Epithelial cell of prostate (primary cell): ENCODE results near the gene ALB.

Experiments used
- DNase-seq: peaks from one replicate; pipeline ENCODE4 v3.0.0-alpha.2; 2011; ENCODE audit warnings: low read depth, low spot score
- H3K27ac ChIP-seq: fragments of 450-650 bp; 2 replicates; pipeline ENCODE4 v1.5.1; 2017; ENCODE audit warnings: mild to moderate bottlenecking

ALB gene

DNA sequence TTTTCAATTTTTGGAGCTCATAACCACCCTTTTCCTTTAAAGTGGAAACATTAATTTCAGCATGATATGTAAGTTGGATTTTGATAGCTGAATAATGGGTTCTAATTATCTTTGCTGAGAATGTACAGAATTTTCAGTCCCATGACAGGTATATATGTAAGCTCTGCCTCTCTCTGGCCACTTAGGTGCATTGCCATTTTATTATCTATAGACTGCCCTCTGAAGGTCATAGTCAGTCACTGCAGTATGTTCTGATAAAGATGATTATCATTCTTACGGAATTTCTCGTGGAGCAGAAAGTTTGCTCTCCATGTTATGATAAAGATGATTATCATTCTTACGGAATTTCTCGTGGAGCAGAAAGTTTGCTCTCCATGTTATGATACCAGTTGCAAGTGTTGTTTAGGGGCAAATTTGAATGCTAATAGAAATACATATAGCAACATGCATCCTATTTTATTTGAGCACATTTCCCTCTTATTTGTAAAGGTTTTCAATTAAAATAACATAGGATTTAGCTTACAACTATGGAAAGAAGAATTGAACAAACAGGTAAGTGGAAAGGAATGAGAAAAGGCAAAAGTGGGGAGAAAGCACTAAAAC lies 42.4 kb downstream of the ALB start:
- no peak overlapping the region for H3K27ac ChIP-seq
- no peak for DNase-seq

DNA sequence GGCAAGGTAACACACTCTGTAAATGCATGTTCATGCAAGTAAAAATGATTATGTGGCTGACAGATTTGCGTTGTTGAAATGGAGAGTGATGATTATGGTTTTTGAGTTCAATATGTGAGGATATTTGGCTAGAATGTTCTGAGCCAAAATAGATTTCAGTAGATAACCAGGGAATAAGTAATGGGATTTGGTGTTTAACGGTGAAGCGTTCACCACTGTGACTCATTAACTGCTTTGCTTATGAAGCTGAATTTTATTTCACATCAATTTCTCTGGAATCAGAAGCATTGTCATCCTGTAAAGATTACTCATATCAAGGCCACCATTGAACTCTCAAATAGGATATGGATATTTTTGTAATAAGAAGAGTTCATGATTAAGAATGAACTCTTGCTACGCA lies 43.6 kb downstream of the ALB start:
- no peak for DNase-seq
- no peak overlapping the region for H3K27ac ChIP-seq

DNA sequence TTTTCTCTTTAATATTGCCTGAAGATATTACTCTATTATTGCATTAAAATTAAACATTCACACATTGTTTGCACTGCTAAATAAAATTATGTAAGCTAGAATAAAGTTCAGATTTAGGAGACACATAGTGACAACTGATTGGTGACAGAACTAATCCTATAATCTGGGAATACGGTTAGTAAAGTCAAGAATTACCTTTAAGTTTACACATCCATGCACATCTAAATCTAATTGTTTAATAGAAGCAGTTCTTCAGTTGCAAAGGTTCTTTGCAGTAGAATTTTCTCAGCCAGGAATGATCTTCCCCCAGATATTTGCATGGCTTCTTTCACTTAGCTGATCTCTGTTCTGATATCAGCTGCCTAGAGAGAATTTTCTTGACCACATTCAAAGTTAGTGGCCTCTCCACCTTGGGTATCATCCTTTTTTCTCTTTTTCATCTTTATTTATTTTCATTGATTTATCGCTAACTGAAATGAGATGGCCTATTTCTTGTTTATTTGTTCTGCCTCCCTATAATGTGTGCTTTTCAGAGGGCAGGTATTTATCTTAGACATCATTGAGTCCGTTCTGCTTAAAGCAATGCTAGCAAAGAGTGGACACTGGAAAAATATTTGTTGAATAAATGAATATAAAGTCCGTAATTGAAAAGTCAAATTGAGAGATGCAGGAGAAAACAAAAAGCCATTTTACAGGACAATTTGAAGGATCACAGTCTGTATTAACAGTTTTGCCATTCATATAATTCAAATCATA lies 44.5 kb downstream of the ALB start:
- DNase-seq, result no peak
- H3K27ac ChIP-seq, result no peak overlapping the region

DNA sequence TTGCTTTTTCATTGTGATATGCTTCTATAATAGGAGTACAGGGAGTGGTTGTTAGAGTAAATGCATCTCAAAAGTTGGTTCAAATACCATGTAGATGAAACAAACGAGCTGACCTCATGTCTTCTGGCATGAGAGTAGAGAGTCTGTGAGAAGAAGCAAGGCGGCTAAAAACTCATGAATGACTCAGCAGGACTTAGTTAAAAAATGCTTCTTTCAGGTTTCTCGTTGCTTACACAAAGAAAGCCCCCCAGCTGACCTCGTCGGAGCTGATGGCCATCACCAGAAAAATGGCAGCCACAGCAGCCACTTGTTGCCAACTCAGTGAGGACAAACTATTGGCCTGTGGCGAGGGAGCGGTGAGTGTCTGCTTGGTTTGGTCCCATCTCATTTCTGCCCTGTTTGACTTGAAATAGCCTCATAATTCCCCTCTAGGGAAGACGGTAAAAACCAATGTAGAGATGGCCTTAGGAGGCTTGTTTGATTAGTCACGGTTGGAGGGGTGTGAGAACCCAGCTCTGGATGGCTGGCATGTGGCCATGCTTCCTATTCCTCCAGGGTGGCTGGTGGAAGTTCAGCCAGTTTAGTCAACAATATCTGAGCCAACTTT lies 46.4 kb downstream of the ALB start:
- DNase-seq, result peak; percentile 26
- peak overlapping the region; percentile 79 for H3K27ac ChIP-seq

DNA sequence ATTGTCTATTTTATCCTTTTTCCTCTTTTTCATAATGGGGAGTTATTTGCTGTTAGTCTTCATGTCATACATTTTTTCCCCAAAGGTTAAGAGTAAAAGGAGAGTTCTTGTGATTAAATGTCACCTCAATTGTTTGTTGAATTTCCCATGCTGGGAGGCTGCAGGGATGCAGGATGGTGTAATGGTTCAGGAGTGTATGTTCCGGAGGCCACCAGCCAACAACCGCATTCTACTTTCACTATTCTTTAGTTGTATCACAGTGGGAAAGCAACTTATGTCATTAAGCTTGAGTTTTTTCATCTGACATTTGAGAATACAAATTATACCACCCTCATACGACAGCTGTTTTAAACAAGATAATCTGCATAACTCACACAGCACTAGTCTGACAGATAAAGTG lies 47.3 kb downstream of the ALB start:
- H3K27ac ChIP-seq, result no peak overlapping the region
- DNase-seq, result no peak

DNA sequence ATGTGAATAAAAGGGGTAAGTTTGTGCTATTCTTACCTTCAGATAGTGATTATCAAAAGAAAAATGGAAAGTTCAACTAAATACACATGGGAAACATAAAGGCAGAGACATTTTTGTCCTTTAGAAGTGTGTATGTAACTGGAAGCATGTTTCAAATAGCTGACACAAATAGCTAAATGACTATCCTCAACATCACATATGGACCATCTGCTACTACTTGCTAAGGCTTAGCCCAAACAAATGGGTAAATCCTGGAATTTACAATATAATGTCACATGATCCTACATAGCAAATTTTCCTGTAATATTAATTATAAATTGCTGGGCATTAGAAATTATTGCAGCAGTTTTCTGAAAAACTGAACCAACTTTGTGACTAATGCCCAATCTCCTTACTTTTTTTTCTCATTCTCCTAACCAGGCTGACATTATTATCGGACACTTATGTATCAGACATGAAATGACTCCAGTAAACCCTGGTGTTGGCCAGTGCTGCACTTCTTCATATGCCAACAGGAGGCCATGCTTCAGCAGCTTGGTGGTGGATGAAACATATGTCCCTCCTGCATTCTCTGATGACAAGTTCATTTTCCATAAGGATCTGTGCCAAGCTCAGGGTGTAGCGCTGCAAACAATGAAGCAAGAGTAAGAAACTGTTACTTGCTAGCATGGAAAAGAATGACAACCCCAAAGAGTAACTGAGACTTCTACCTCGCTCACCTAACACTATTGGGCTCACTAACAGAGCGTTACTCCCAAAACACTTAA lies 48.1 kb downstream of the ALB start:
- H3K27ac ChIP-seq, result no peak overlapping the region
- no peak for DNase-seq

DNA sequence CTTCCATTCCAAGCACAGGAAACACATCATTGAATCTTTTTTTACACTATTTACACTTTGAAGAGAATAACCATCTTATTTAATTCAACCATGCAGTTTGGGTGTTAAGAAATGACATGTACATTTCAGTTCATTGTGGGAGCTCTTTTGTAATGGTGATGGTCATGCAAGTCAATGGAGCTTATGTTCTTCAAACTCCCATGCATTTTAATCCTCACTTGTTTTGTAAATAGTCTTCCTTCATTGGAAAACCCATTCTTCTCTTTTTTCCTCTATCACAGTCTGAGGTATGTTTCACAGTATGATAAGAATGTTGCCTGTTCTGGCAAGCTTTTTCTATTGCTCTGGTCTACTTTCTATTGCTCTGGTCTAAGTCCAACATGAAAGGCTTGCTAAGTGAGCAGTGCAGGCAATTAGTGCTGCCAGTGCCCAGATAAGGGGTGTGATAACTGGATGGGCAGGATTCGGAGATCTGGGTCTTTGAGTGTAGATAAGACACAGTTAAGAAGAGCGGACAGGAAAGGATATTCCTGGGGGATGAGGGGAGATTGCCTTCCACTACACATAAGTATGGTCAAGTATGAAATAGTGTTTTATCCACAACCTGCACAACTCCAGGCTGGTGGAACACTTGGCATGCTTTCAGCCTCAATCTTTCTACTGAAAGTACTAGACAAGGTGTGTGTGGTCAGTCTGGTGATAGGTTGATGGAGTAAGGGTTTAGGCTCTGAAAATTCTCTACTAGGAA lies 49.0 kb downstream of the ALB start:
- H3K27ac ChIP-seq, result no peak overlapping the region
- DNase-seq, result no peak

DNA sequence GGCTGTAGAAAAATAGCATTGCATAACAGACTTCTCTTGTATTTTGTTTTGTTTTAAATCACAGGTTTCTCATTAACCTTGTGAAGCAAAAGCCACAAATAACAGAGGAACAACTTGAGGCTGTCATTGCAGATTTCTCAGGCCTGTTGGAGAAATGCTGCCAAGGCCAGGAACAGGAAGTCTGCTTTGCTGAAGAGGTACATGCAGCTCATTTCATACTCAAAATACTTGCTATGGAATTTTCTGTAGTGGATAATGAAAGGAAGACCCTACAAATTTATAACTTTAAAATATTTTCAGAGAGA lies 49.6 kb downstream of the ALB start:
- H3K27ac ChIP-seq, result no peak overlapping the region
- DNase-seq, result no peak

DNA sequence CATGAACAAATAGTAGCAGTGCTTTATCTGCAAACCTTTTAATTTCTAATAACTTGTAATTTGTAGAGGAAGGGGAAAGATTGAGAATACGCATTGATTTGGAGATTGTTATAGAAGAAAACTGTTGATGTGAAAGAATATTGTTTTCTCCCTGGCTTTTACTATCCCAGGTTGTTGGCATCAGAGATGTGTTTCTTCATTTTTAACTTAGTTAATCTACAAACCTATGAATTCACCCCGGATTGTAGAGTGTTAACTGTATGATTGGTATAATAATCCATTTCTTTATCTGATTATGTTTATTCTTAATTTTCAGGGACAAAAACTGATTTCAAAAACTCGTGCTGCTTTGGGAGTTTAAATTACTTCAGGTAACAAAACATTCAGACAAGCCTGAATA lies 50.8 kb downstream of the ALB start:
- no peak overlapping the region for H3K27ac ChIP-seq
- no peak for DNase-seq

DNA sequence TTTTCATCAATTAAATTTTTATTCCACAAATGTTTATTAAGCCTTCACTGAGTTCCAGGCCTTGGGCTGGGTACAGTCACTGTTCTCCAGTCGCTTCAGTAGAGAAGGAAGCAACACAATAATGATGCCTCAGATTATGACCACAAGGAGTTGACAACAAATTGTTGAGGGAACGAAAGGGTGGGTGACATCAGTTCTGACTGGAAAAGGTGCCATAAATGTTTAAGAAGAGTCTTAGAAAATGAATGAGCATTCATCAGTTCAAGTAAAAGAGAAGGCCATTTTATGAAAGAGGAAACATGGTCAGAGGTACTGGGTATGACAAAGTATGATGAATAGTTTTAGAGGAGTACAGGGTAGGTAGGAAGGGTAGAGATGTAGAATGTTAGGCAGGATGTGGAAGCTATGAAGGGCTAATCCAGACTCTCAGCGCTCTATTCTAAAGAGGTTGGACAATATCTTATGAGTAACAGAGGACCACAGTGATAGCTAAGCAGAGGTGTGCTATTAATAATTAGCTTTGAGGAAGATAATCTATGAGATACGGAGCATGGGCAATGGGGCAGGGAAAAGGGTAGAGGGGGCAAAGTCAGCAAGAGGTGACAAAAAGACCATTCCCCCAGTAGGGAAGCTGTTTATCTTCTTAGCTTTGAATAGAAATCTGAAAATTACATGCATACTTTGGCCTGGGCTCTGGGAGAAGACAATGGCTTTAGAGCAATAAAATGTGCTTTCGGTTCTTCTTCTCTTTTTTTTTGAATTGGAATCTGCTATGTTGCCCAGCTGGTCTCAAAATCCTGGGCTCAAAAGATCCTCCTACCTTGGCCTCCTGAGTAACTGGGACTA lies 52.3 kb downstream of the ALB start:
- H3K27ac ChIP-seq, result no peak overlapping the region
- no peak for DNase-seq

DNA sequence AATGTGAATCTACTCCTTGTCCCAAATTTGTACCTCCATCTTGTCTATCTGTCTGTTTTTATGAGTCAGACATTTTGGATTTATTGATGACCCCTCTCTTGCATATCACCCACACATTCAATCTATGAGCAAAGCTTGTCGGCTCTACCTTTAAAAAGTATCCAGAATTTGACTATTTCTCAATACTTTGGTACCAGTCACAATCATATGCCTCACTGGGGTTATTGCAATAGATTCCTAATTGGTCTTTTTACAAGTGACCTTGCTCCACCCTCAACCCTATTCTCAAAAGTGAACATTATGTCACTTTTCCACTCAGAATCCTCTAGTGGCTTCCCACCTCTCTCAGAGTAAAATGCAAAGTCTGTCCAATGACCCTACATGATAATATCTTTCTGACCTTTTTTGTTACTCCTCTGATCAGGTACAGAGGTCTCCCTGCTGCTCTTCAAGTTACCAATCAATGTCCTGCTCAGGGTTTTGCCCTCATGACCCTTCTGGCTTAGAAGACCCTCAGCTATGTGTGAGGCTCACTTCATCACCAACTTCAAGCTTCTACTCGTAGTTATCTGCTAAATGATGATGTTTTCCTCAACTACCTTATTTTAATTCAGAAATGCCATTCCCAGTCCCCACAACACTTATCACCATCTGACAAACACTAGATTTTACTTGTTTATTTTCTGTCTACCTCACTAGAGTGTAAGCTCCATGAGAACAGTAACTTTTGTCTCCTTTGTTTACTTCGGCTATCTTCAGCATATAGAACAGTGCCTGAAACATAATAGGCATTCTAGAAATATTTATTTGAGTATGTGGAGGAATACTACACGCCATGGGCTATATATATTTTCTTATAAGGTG lies 54.3 kb downstream of the ALB start:
- DNase-seq, result no peak
- H3K27ac ChIP-seq, result no peak overlapping the region

DNA sequence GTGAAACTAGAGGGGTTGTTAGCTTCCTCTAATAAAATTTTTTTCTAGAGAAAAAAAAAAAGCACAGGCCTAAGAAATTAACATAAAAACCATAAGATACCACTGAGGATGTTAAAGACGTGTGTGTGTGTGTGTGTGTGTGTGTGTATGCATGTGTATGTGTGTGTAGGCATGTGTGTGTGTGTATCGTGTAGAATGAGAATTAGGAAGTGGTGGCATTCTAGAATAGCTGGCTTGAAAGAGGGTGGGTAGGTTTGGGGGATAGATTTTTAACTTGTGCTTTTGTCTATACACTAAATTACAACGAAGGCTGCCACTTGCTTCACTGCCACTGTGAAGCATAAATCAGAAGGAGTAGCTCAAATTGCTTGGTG lies 54.9 kb downstream of the ALB start:
- H3K27ac ChIP-seq, result no peak overlapping the region
- DNase-seq, result no peak

DNA sequence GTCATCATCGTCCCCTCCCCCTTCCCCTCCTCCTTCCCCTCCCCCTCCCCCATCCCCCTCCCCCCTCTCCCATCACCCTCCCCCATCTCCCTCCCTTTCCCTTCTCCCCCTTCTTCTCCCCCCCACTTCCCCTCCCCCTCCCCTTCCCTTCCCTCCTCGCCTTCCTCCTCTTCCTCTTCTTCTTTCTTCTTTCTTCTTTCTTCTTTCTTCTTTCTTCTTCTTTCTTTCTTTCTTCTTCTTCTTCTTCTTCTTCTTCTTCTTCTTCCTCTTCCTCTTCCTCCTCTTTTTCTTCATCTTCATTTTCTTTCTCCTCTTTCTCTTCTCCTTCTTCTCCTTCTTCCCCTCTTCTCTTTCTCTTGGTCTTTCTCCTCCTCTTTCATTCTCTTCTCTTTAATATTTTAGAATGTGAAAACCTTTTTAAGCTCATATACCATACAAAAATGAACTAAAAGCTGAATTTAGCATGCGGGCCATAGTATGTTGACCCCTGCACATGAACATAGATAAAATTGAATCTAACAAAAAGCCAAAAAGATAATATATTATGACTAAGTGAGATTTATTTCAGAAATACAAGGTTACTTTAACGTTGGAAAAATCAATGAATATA lies 56.9 kb downstream of the ALB start:
- no peak overlapping the region for H3K27ac ChIP-seq
- DNase-seq, result no peak

DNA sequence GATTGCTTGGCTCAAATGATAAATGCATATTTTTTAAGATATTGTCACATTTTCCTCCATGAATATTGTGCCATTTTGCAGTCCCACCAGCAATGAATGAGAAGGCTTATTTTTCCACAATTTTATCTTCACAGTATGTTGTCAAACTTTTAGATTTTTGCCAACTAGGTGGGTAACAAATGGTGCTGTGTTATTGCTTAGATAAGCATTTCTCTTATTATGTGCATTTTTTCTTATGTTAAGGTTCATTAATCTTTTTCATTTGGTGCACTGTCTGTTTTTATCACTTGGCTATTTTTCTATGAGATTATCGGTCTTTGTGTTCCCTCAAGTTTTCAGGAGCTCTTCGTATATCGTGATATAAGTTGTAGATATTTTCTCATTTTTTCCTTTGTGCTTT lies 64.1 kb downstream of the ALB start:
- no peak overlapping the region for H3K27ac ChIP-seq
- DNase-seq, result no peak

DNA sequence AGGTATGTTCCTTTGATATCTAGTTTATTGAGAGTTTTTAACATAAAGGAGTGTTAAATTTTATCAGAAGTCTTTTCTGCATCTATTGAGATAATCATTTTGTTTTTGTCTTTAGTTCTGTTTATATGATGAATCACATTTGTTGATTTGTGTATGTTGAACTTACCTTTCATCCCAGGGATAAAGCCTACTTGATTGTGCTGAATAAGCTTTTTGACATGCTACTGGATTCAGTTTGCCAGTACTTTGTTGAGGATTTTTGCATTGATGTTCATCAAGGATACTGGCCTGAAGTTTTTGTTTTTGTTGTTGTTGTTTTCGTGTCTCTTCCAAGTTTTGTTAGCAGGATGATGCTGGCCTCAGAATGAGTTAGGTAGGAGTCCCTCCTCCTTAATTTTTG lies 66.6 kb downstream of the ALB start:
- no peak for DNase-seq

More for the DNA sequence above, 66.6 kb downstream of the ALB start:
- no peak overlapping the region for H3K27ac ChIP-seq
